A673 (cell line): Measurements from ENCODE around the gene PRXL2A.

Source experiments
- CTCF ChIP-seq: fragments of 300-800, 200-600 bp; sonication (generic); conservative IDR thresholded peaks from 2 replicates; pipeline ENCODE4 v1.5.1; 2017; ENCODE audit warnings: low read depth, mild to moderate bottlenecking, antibody characterized with exemption, low read length, moderate library complexity, mixed read lengths
- EZH2 ChIP-seq: fragments of 200-600 bp; sonication (generic); IDR thresholded peaks from 2 replicates; pipeline ENCODE4 v1.6.1; 2017; ENCODE audit warnings: borderline replicate concordance, low read depth, mild to moderate bottlenecking, mixed read lengths, antibody characterized with exemption, low read length; ENCODE audit not compliant: poor library complexity, severe bottlenecking

GRCh38 chr10:80449520-80449919 lies 41.2 kb downstream of the PRXL2A start:
- TF ChIP-seq CTCF = no peak
- no peak for TF ChIP-seq EZH2
